GM19351 (cell line): Measurements from ENCODE around the gene OLIG2.

Experiments used
- ATAC-seq: cut with Tn5 transposase; IDR thresholded peaks from one replicate; pipeline ENCODE4 v1.9.1; 2021; ENCODE audit warnings: mild to moderate bottlenecking, moderate library complexity; ENCODE audit not compliant: unreplicated experiment

Gene OLIG2

GRCh38 chr21:33063907-33064622 lies 38.3 kb downstream of the OLIG2 start:
- no peak for ATAC-seq

- ATAC-seq: no peak
Measured at GRCh38 chr21:33064623-33065390, 39.1 kb downstream of the OLIG2 start.

- no peak for ATAC-seq
Measured at GRCh38 chr21:33067043-33067442, 41.3 kb downstream of the OLIG2 start.

- no peak for ATAC-seq
Measured at GRCh38 chr21:33067457-33067856, 41.7 kb downstream of the OLIG2 start.

GRCh38 chr21:33069243-33069642 lies 43.5 kb downstream of the OLIG2 start:
- ATAC-seq: no peak

- ATAC-seq: no peak
Measured at GRCh38 chr21:33069645-33069993, 43.9 kb downstream of the OLIG2 start.

- ATAC-seq: no peak
Measured at GRCh38 chr21:33069994-33070743, 44.4 kb downstream of the OLIG2 start, which contains the start of gene OLIG1. Gene OLIG1 (plus strand): TSS chr21:33070141. CDS start chr21:33070247, 106 bp downstream.

- no peak for ATAC-seq
Measured at GRCh38 chr21:33070744-33070997, 44.9 kb downstream of the OLIG2 start.

GRCh38 chr21:33070998-33071769 lies 45.4 kb downstream of the OLIG2 start:
- no peak for ATAC-seq

- ATAC-seq: no peak
Measured at GRCh38 chr21:33071770-33072306, 46.1 kb downstream of the OLIG2 start.

- ATAC-seq: no peak
Measured at GRCh38 chr21:33073636-33074035, 47.9 kb downstream of the OLIG2 start.

GRCh38 chr21:33075128-33075527 lies 49.4 kb downstream of the OLIG2 start:
- no peak for ATAC-seq

GRCh38 chr21:33075596-33076195 lies 50.0 kb downstream of the OLIG2 start:
- no peak for ATAC-seq

GRCh38 chr21:33076600-33077329 lies 51.0 kb downstream of the OLIG2 start:
- ATAC-seq: no peak
